Breast epithelium (tissue), 3 donors: ENCODE results near the gene RFX3.

ENCODE experiments used
- POLR2AphosphoS5 ChIP-seq, 3 donors: sonication (generic); formaldehyde crosslinking; IDR thresholded peaks; one replicate each; pipeline ENCODE4 v1.6.1; 2017; ENCODE audit warnings: antibody characterized with exemption in 3 of 3
- TF ChIP-seq, protein P1 (sequence below), 3 donors: fragments of 450-650 bp; IDR thresholded peaks; one replicate each; pipeline ENCODE4 v1.5.1; 2016 to 2017; ENCODE audit warnings: antibody characterized with exemption in 3 of 3, mild to moderate bottlenecking in 3 of 3, moderate library complexity in 3 of 3

GRCh38 chr9:3475300-3476020 is 50.3 kb downstream of the RFX3 start:
- TF ChIP-seq, protein P1, sequence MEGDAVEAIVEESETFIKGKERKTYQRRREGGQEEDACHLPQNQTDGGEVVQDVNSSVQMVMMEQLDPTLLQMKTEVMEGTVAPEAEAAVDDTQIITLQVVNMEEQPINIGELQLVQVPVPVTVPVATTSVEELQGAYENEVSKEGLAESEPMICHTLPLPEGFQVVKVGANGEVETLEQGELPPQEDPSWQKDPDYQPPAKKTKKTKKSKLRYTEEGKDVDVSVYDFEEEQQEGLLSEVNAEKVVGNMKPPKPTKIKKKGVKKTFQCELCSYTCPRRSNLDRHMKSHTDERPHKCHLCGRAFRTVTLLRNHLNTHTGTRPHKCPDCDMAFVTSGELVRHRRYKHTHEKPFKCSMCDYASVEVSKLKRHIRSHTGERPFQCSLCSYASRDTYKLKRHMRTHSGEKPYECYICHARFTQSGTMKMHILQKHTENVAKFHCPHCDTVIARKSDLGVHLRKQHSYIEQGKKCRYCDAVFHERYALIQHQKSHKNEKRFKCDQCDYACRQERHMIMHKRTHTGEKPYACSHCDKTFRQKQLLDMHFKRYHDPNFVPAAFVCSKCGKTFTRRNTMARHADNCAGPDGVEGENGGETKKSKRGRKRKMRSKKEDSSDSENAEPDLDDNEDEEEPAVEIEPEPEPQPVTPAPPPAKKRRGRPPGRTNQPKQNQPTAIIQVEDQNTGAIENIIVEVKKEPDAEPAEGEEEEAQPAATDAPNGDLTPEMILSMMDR (IDR thresholded peaks at IDR 0.05) = no peak
- TF ChIP-seq POLR2AphosphoS5 (IDR thresholded peaks at IDR 0.05) = no peak
